Panc1 (cell line): ENCODE data around the gene CDH23. TPM values are rescaled to one million over a fixed set of nuclear protein-coding genes. Genes with fewer than 3 reads are reported as not detected.

ENCODE experiments used
- ATAC-seq: fragments of 200-7000 bp; cut with Tn5 transposase; 2 replicates; pipeline ENCODE4 v1.9.1; 2020; ENCODE audit warnings: mild to moderate bottlenecking, moderate library complexity
- BruUV-seq: library from RNA; stranded (reverse); fragments of 400-500 nt; replicated peaks from 2 replicates; lab custom pipeline; 2021; lab: Mats Ljungman, UMichigan
- CTCF ChIA-PET: fragments of 300-600 bp; sonication (Branson Sonifier 250); formaldehyde crosslinking; loops from one replicate; lab custom pipeline; 2022; ENCODE audit warnings: antibody characterized with exemption; lab: Charles Lee
- POLR2A ChIA-PET: fragments of 300-600 bp; sonication (Branson Sonifier 250); formaldehyde crosslinking; loops from one replicate; lab custom pipeline; 2022; ENCODE audit warnings: antibody characterized with exemption; lab: Charles Lee
- DNase-seq: peaks from one replicate; pipeline ENCODE4 v3.0.0-alpha.2; 2010; ENCODE audit warnings: low read depth, low spot score
- H3K27ac ChIP-seq: 2 replicates; pipeline ENCODE4 v1.5.1; 2011; ENCODE audit warnings: mild to moderate bottlenecking, low read length, inconsistent platforms
- H3K27me3 ChIP-seq: fragments of 200-500 bp; sonication (Bioruptor generic); 2 replicates; pipeline ENCODE4 v1.6.0; 2014; ENCODE audit warnings: low read length, inconsistent platforms; ENCODE audit not compliant: control insufficient read depth, insufficient read depth
- H3K36me3 ChIP-seq: fragments of 200-500 bp; sonication (Bioruptor generic); 2 replicates; pipeline ENCODE4 v1.5.1; 2014; ENCODE audit warnings: inconsistent platforms, mild to moderate bottlenecking, low read length, moderate library complexity; ENCODE audit not compliant: control insufficient read depth, insufficient read depth
- H3K4me1 ChIP-seq: 2 replicates; pipeline ENCODE4 v1.5.1; 2011; ENCODE audit warnings: inconsistent platforms, mild to moderate bottlenecking, low read length, moderate library complexity; ENCODE audit not compliant: control insufficient read depth, insufficient read depth
- H3K4me3 ChIP-seq, 2 experiments: 2 replicates each; pipeline ENCODE4 v1.5.1; 2011 to 2012; ENCODE audit warnings: low read depth in 2 of 2, low read length in 2 of 2, mild to moderate bottlenecking in 2 of 2, inconsistent platforms in 1 of 2, moderate library complexity in 1 of 2
- H3K9me3 ChIP-seq: fragments of 200-500 bp; sonication (Bioruptor generic); 2 replicates; pipeline ENCODE4 v1.5.1; 2014; ENCODE audit warnings: low read depth, mild to moderate bottlenecking, inconsistent platforms, low read length, moderate library complexity; ENCODE audit not compliant: control insufficient read depth, insufficient read depth
- CTCF ChIP-seq: fragments of 450-650 bp; IDR thresholded peaks from 2 replicates; pipeline ENCODE4 v1.5.1; 2017; ENCODE audit warnings: mild to moderate bottlenecking
- POLR2AphosphoS5 ChIP-seq: IDR thresholded peaks from 2 replicates; pipeline ENCODE4 v1.6.1; 2012; ENCODE audit warnings: mild to moderate bottlenecking, low read depth, low read length, moderate library complexity
- REST ChIP-seq, 2 experiments: IDR thresholded peaks; 2 replicates each; pipeline ENCODE4 v1.6.1; 2011 to 2012; ENCODE audit warnings: low read depth in 2 of 2, control low read depth in 1 of 2, low read length in 1 of 2, mild to moderate bottlenecking in 1 of 2, moderate library complexity in 1 of 2; ENCODE audit not compliant: insufficient read depth in 1 of 2
- SIN3A ChIP-seq: IDR thresholded peaks from 2 replicates; pipeline ENCODE4 v1.6.1; 2012; ENCODE audit warnings: low read depth, mild to moderate bottlenecking, low read length, moderate library complexity, borderline replicate concordance; ENCODE audit not compliant: insufficient read depth
- TCF7L2 ChIP-seq: IDR thresholded peaks from 2 replicates; pipeline ENCODE4 v1.6.1; 2011; ENCODE audit warnings: mild to moderate bottlenecking, low read depth, low read length, inconsistent platforms
- in situ Hi-C: cut with HindIII; loops from 2 replicates; pipeline ENCODE4 v1.10.0; 2016; ENCODE audit warnings: low sequenced_read_pairs, low pct_unique_long_range_greater_than_20kb
- intact Hi-C: fragments of 100-400 bp; cut with micrococcal nuclease; formaldehyde crosslinking; loops from one replicate; pipeline ENCODE4 v1.10.0; 2022; ENCODE audit not compliant: unreplicated experiment
- total RNA-seq: library from RNA; stranded (reverse); gene quantifications from one replicate; pipeline ENCODE4 v1.2.1, GENCODE V29; 2021; ENCODE audit not compliant: unreplicated experiment

Gene CDH23
- total RNA-seq, 1 experiment from 2014 or later = 2.7 TPM

- TF ChIP-seq CTCF (no peak), REST (IDR thresholded peaks at IDR 0.05; ENCODE audit: insufficient read depth in 1 of 2, low read depth in 2 of 2, low read length in 1 of 2) (no peak), TCF7L2 (no peak), SIN3A (no peak), POLR2AphosphoS5 (no peak)
- no peak overlapping the region for H3K4me3 ChIP-seq
- CTCF ChIA-PET = interaction anchor here (0.6 to 3.3 kb wide), 9 partner anchors 32 to 313 kb away, joined by 3 to 12 read pairs (median 4); no protein-coding TSS in a partner anchor
- POLR2A ChIA-PET = no interaction called here
- H3K9me3 ChIP-seq = no peaks in the 10 kb centered on the region
- no peak overlapping the region for H3K27ac ChIP-seq
- in situ Hi-C loops (no loop called here), intact Hi-C loops (no loop called here)
- ATAC-seq (no peak), DNase-seq (no peak)
- BruUV-seq = no TSS peak
- H3K4me1 ChIP-seq = 0 out of 2 replicates have a peak, but pooled peaks cover 5% of the 10 kb centered on the region
- H3K27me3 ChIP-seq = peaks cover 12% of the 10 kb centered on the region
- H3K36me3 ChIP-seq = no peaks in the 10 kb centered on the region
Measured at GRCh38 chr10:71394926-71395562, 1.7 kb upstream of the CDH23 start.

- no peak overlapping the region; the same call in 1 of the 2 replicates for H3K27ac ChIP-seq
Measured at GRCh38 chr10:71395621-71396020, 1.1 kb upstream of the CDH23 start.

More at GRCh38 chr10:71395621-71396020, 1.1 kb upstream of the CDH23 start:
- DNase-seq (no peak), ATAC-seq (no peak)
- TF ChIP-seq TCF7L2 (no peak), POLR2AphosphoS5 (no peak), SIN3A (no peak), REST (IDR thresholded peaks at IDR 0.05; ENCODE audit: insufficient read depth in 1 of 2, low read depth in 2 of 2, low read length in 1 of 2) (no peak), CTCF (no peak)
- intact Hi-C loops = loop anchor here (2.0 kb wide), 1 partner anchor 173 kb away; no protein-coding TSS in a partner anchor
- in situ Hi-C loops = no loop called here
- H3K36me3 ChIP-seq = no peaks in the 10 kb centered on the region
- H3K9me3 ChIP-seq = no peaks in the 10 kb centered on the region
- peaks cover 12% of the 10 kb centered on the region for H3K27me3 ChIP-seq
- no TSS peak for BruUV-seq
- H3K4me1 ChIP-seq = 0 out of 2 replicates have a peak, but pooled peaks cover 5% of the 10 kb centered on the region
- no peak overlapping the region for H3K4me3 ChIP-seq
- CTCF ChIA-PET = interaction anchor here (0.6 to 3.3 kb wide), 12 partner anchors 8 to 321 kb away, joined by 3 to 12 read pairs (median 4); no protein-coding TSS in a partner anchor
- POLR2A ChIA-PET = no interaction called here
